MM.1S (cell line): ENCODE data around the gene CHCHD3.

ENCODE experiments used
- CTCF ChIP-seq: fragments of 300-600 bp; sonication (generic); IDR thresholded peaks from 2 replicates; pipeline ENCODE4 v1.5.1; 2016; ENCODE audit warnings: antibody characterized with exemption, low read length, mixed read lengths
- EZH2 ChIP-seq: fragments of 300-600 bp; sonication (generic); optimal IDR thresholded peaks from 2 replicates; pipeline ENCODE3; 2017; ENCODE audit warnings: low read depth, mild to moderate bottlenecking, antibody characterized with exemption, low read length, mixed read lengths
- EZH2phosphoT487 ChIP-seq: fragments of 300-600 bp; sonication (generic); IDR thresholded peaks from 2 replicates; pipeline ENCODE4 v1.6.1; 2018; ENCODE audit warnings: antibody characterized with exemption, low read length

- TF ChIP-seq EZH2 (no peak), CTCF (no peak), EZH2phosphoT487 (no peak)
These were observed 227.7 kb downstream of the CHCHD3 start for GRCh38 chr7:132854238-132854637.
